Natural killer cell (primary cell): ENCODE results near the gene MARCHF5. TPM values are rescaled to one million over a fixed set of nuclear protein-coding genes. Genes with fewer than 3 reads are reported as not detected.
A peak's percentile ranks its signal among the peaks of the same experiment; 100 is the strongest.
"Not testable (repeated sequence)": the region's sequence is repeated elsewhere in the genome, so short reads cannot be mapped to it uniquely, and the experiment has no call there.

Experiments used
- ATAC-seq, 3 donors: fragments of 150-1000 bp in 2 of 3; fragments of 200-7000 bp in 1 of 3; cut with Tn5 transposase; 1 replicate in 1 of 3; 2 replicates in 2 of 3; pipeline ENCODE4 v1.10.0; 2021; ENCODE audit warnings: mild to moderate bottlenecking in 2 of 3, moderate library complexity in 2 of 3
- DNase-seq, 2 donors: peaks; one replicate each; pipeline versions ENCODE4 v3.0.0 to v3.0.0-alpha.2; 2013 to 2021; ENCODE audit warnings: mixed read lengths in 1 of 2
- H3K27ac ChIP-seq: one replicate; pipeline ENCODE4 v1.5.1; 2013; ENCODE audit warnings: mild to moderate bottlenecking, low read length
- H3K27me3 ChIP-seq: one replicate; pipeline ENCODE4 v1.6.1; 2013; ENCODE audit warnings: low read length; ENCODE audit not compliant: control insufficient read depth, insufficient read depth
- H3K36me3 ChIP-seq: one replicate; pipeline ENCODE4 v1.6.1; 2013; ENCODE audit warnings: low read length; ENCODE audit not compliant: control insufficient read depth, insufficient read depth
- H3K4me1 ChIP-seq: one replicate; pipeline ENCODE4 v1.6.1; 2013; ENCODE audit warnings: low read length; ENCODE audit not compliant: control insufficient read depth, insufficient read depth
- H3K4me3 ChIP-seq: one replicate; pipeline ENCODE4 v1.5.1; 2013; ENCODE audit warnings: low read length
- H3K9me3 ChIP-seq: one replicate; pipeline ENCODE4 v1.6.1; 2013; ENCODE audit warnings: low read length; ENCODE audit not compliant: control insufficient read depth, insufficient read depth
- H3K27ac Mint-ChIP-seq, 2 donors: one replicate each; pipeline ENCODE4 v1.8.0; 2022; ENCODE audit warnings: mild to moderate bottlenecking in 2 of 2, mixed read lengths in 2 of 2, moderate library complexity in 1 of 2
- H3K27me3 Mint-ChIP-seq, 2 donors: one replicate each; pipeline ENCODE4 v1.8.0; 2022; ENCODE audit warnings: low read depth in 2 of 2, mixed read lengths in 2 of 2
- H3K36me3 Mint-ChIP-seq: one replicate; pipeline ENCODE4 v1.8.0; 2022; ENCODE audit warnings: mixed read lengths
- H3K4me1 Mint-ChIP-seq, 2 donors: one replicate each; pipeline ENCODE4 v1.8.0; 2022; ENCODE audit warnings: mixed read lengths in 2 of 2
- H3K4me3 Mint-ChIP-seq: one replicate; pipeline ENCODE4 v1.8.0; 2022; ENCODE audit warnings: mild to moderate bottlenecking, moderate library complexity, mixed read lengths
- H3K9me3 Mint-ChIP-seq, 2 donors: one replicate each; pipeline ENCODE4 v1.8.0; 2022; ENCODE audit warnings: mixed read lengths in 2 of 2
- CTCF ChIP-seq: fragments of 200-600 bp; IDR thresholded peaks from one replicate; pipeline ENCODE4 v1.8.0; 2022; ENCODE audit warnings: antibody characterized with exemption
- WGBS: methylation state at CpG from one replicate; pipeline ENCODE4 v1.1.7; 2013; ENCODE audit warnings: missing lambda C conversion rate; ENCODE audit not compliant: insufficient coverage; 5-methylcytosine and 5-hydroxymethylcytosine counted together
- intact Hi-C: fragments of 100-400 bp; cut with micrococcal nuclease; formaldehyde crosslinking; loops from one replicate; pipeline ENCODE4 v1.14.2; 2022
- total RNA-seq, 4 donors: library from RNA; stranded (reverse); fragments of 120-200 nt in 1 of 4; gene quantifications; one replicate each; pipeline versions ENCODE4 v1.2.3 to v1.2.4, GENCODE V29; 2013 to 2022

The MARCHF5 gene
- total RNA-seq, 3 donors from 2014 or later (not counting 1 experiment from before 2014, with no cell fraction given): 28.0 to 38.6 (median 32.9) TPM

- H3K27ac ChIP-seq: no peak overlapping the region
- H3K4me3 Mint-ChIP-seq: no peak overlapping the region
- no peak overlapping the region for H3K4me3 ChIP-seq
- ATAC-seq (no peak), DNase-seq (no peak)
- no peaks in the 10 kb centered on the region for H3K9me3 ChIP-seq
- no peaks in the 10 kb centered on the region for H3K27me3 ChIP-seq
- H3K9me3 Mint-ChIP-seq: no peaks in the 10 kb centered on the region
- H3K4me1 Mint-ChIP-seq: no peaks in the 10 kb centered on the region
- TF ChIP-seq CTCF: no peak
- no peak overlapping the region for H3K27ac Mint-ChIP-seq
- H3K4me1 ChIP-seq: no peaks in the 10 kb centered on the region
- WGBS: 95% methylated on average over 4 of the region's 4 CpGs
- peaks cover 9% of the 10 kb centered on the region in 2 donors for H3K27me3 Mint-ChIP-seq
- H3K36me3 Mint-ChIP-seq: no peaks in the 10 kb centered on the region
- no peaks in the 10 kb centered on the region for H3K36me3 ChIP-seq
- intact Hi-C loops: no loop called here
Observed at GRCh38 chr10:92382631-92383030, 91.7 kb downstream of the MARCHF5 start.

GRCh38 chr10:92384741-92385140, 93.8 kb downstream of the MARCHF5 start:
- H3K9me3 Mint-ChIP-seq: no peaks in the 10 kb centered on the region
- intact Hi-C loops: no loop called here
- Histone ChIP-seq H3K36me3 (no peaks in the 10 kb centered on the region), H3K9me3 (no peaks in the 10 kb centered on the region), H3K27me3 (no peaks in the 10 kb centered on the region), H3K4me3 (no peak overlapping the region), H3K4me1 (no peaks in the 10 kb centered on the region), H3K27ac (no peak overlapping the region)
- TF ChIP-seq CTCF: no peak
- no peak for DNase-seq
- H3K36me3 Mint-ChIP-seq: no peaks in the 10 kb centered on the region
- ATAC-seq: no peak
- no peak overlapping the region for H3K27ac Mint-ChIP-seq
- H3K4me1 Mint-ChIP-seq: no peaks in the 10 kb centered on the region
- H3K27me3 Mint-ChIP-seq: peaks cover 9 to 12% of the 10 kb centered on the region in 2 donors
- H3K4me3 Mint-ChIP-seq: no peak overlapping the region
- WGBS: 89% methylated on average over 2 of the region's 2 CpGs

- Mint-ChIP-seq H3K9me3 (no peaks in the 10 kb centered on the region), H3K27ac (no peak overlapping the region), H3K4me3 (no peak overlapping the region), H3K4me1 (no peaks in the 10 kb centered on the region), H3K36me3 (no peaks in the 10 kb centered on the region), H3K27me3 (peaks cover 0 to 9% of the 10 kb centered on the region in 2 donors)
- ATAC-seq (no peak), DNase-seq (no peak)
- TF ChIP-seq CTCF: no peak
- WGBS: 14% methylated on average over 2 of the region's 2 CpGs
- Histone ChIP-seq H3K36me3 (no peaks in the 10 kb centered on the region), H3K27me3 (no peaks in the 10 kb centered on the region), H3K4me3 (no peak overlapping the region), H3K9me3 (no peaks in the 10 kb centered on the region), H3K4me1 (no peaks in the 10 kb centered on the region), H3K27ac (no peak overlapping the region)
- intact Hi-C loops: no loop called here
Observed at GRCh38 chr10:92385831-92386230, 94.9 kb downstream of the MARCHF5 start.

GRCh38 chr10:92387289-92387940, 96.4 kb downstream of the MARCHF5 start:
- DNase-seq: peak in 1 of 2 donors; percentile 19
- no peak for TF ChIP-seq CTCF
- Histone ChIP-seq H3K9me3 (no peaks in the 10 kb centered on the region), H3K4me1 (no peaks in the 10 kb centered on the region), H3K36me3 (no peaks in the 10 kb centered on the region), H3K4me3 (no peak overlapping the region), H3K27me3 (no peaks in the 10 kb centered on the region), H3K27ac (no peak overlapping the region)
- Mint-ChIP-seq H3K27me3 (peaks cover 0 to 9% of the 10 kb centered on the region in 2 donors), H3K4me1 (no peaks in the 10 kb centered on the region), H3K36me3 (no peaks in the 10 kb centered on the region), H3K4me3 (no peak overlapping the region), H3K27ac (no peak overlapping the region), H3K9me3 (no peaks in the 10 kb centered on the region)
- ATAC-seq: no peak
- 63% methylated on average over 11 of the region's 11 CpGs for WGBS
- intact Hi-C loops: no loop called here

- H3K36me3 ChIP-seq, H3K9me3 ChIP-seq, DNase-seq, H3K4me1 ChIP-seq, ATAC-seq, intact Hi-C loops, H3K9me3 Mint-ChIP-seq, H3K4me1 Mint-ChIP-seq, H3K4me3 ChIP-seq, H3K27me3 Mint-ChIP-seq, H3K4me3 Mint-ChIP-seq, H3K27me3 ChIP-seq, H3K27ac Mint-ChIP-seq, H3K27ac ChIP-seq, H3K36me3 Mint-ChIP-seq: not testable (repeated sequence)
- no CpG with 5 or more reads among the region's 1 CpG for WGBS
Observed at GRCh38 chr10:92393173-92393572, 102.2 kb downstream of the MARCHF5 start.
